Pons (tissue), 1 donor: Measurements from ENCODE around the gene SYNM.
A peak's percentile ranks its signal among the peaks of the same experiment; 100 is the strongest.

Source experiments
- DNase-seq: peaks from one replicate; pipeline ENCODE4 v3.0.0-alpha.2; 2016; ENCODE audit warnings: low spot score

SYNM gene

DNA sequence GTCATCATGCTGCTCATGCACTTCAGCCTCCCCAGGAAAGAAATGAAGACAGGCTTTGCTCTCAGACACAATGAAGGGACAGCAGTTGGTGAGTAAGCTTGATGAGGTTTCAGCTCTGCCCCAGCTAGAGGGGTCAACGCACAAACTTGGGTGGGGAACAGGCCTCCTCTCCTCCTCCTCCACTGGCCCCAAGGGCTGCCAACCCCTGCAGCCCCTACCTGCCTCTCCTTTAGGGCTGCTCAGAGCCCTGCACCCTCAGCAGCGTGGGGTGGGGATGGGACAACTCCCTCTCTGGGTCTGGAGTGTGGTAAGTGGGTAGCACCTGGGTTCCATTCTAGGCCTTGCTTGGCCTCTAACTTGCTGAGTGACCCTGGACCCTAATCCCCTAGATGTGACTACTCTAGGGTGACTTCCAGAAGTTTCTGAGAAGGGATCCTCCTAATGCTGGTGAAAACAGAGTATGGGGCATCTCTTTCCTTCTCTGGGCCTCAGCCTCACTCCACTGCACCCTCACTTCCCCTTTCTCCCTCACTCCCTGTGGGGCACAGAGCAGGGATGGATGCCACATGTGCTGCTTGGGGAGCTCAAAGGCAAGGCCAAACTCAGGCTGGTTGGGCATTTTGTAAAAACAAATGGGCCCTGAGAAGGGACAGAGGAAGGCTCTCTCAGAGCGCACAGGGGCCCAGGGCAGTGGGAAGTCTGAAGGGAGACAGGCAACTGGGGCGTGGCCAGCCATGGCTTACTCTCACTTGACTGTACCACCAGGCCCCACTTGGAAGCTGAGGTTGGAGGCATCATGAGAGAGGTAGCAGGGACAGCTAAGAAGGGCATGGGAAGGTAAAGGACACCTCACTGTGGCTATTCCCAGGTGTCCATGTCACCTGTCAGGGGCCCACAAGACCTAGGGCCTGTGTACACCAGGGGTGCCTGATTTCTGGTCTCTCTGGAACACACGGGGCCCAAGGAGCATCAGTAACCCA is 64.0 kb downstream of the SYNM start:
- no peak for DNase-seq

- DNase-seq = peak; percentile 28
Observed at GRCh38 chr15:99169769-99170311, 65.0 kb downstream of the SYNM start.

DNA sequence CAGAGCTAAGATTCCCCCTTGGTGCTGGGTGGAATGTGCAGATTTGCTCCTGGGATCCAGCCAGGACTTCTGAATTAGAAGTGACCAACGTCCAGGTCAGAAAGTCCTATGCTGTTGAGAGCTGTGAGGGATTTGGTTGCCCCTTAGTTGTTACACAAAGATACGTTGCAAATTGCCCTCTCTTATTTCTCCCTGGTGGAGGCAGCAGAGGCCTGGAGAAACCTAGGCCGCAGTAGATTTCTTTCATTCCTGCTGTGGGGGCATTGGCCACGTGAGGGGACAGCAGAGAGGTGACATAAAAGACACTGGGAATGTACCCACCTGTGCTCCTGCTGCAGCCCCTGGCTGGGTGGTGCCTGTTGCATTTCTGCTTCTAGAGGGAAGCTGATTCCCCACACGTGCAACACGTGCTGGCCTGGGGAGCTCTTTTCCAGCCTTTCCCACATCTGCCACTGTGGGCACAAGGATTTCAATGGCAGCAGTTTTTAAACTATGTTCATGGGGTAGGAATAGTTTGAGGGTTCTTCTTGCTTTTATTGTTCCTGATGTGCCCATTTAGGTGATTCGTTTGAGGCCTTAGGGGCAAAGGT is 65.7 kb downstream of the SYNM start:
- peak; percentile 25 for DNase-seq

- DNase-seq = no peak
Observed at GRCh38 chr15:99172171-99172570, 67.3 kb downstream of the SYNM start.

DNA sequence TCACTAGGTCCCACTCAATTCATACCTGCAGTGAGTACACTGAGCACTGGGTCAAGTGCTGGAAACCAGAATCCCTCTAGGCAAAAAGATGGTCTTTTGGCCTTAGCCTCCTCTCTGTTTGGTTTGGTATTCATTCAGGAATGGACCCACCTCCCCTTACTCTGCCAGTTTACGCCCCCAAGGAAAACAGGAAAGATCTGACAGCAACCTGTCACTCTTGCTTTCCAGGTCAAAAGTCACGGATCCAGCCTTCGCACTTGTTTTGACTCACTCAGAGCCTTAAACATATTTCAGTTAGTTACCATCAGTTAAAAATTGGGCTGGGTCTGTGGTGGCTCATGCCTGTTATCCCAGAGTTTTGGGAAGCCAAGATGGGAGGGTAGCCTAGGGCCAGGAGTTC is 68.1 kb downstream of the SYNM start:
- no peak for DNase-seq

GRCh38 chr15:99174567-99175395 is 69.9 kb downstream of the SYNM start:
- peak; percentile 21 for DNase-seq

GRCh38 chr15:99176757-99177156 is 71.9 kb downstream of the SYNM start:
- DNase-seq = no peak

DNA sequence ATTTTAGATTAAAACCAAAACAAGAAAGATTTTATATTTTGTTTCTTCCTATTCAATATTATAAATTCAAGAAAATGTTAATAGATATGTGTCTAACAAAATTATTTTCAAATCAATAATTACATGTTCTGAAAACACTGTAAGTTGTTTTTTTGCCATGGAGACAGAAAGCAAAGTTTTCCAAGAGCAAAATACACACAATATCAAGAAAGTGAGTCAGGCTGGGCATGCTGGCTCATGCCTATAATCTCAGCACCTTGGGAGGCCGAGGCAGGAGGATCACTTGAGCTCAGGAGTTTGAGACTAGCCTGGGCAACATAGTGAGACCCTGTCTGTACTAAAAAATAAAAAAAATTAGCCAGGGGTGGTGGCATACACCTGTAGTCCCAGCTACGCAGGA is 72.8 kb downstream of the SYNM start:
- DNase-seq = no peak

DNA sequence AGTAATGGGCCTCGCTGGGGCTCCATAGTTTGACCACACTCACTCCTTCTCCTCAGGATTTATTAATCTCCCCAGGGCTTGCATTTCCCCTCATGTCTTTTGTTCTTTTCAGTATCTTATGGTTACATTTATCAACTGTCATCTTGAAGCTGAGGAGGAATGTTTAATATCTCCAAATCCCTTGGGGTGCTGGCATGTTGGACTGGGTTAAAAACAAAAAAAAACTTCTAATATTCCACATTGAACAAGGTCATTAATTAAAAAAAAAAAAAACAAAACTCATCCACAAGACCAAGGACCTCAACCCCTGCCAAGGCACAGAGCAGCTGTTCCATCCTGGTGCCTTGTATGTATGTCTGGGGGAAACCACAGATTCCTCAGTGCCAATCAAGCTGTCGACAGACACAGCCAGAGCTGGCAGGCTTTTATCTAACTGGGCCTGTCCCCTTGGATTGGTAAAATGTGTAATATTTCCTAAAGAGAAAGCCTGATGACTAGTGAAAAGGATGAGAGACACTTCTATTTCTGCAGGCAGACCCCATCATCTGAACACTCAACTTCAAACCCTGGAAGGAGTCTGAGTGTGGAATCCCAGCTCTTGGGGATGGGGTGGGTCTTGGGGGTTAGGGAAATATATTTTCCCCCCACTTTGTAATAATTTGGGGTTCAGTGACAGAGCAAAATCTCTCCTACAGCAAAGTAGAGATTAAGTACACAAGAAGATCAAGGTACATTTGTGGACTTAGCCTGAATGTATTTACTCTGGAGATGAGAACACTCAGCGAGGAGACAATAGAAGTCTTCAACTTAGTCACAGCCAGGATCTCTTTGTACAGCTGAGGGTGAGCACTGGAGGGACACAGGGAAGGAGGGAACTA is 75.4 kb downstream of the SYNM start:
- no peak for DNase-seq

DNA sequence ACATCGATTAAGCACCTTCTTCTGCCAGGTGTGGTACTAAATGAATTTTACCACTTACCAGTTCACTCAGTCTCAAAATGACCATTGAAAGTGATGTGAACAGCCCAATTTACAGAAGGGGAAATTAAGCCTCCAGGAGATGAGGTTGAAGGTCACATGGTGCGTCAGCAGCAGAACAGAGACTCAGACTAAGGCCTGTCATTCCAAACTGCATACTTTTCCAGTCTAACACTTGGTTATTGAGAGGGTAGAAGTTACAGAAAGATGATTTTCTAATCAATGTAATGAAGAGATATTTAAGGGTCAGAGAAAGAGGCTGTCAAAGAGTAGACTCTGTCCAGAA is 76.1 kb downstream of the SYNM start:
- no peak for DNase-seq

DNA sequence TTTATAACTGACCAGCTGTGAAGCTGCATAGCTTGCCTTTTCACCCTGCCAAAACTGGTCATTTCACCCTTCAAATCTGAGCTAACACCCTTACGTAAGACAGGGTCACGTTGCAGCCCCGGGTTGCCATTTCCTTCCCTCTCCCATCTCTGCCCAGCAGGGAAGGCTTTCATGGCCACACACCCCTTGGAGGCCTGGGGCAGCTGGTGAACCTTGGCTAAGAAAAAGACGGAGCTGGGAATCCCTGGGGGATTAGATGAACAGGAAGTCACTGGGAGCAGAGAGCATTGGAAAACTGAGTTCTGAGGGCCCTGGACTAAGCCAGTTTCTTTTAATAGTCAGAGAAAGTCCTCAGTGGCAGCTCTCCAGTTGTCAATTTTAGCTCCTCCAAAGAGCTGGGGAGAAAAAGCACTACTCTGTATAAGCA is 76.7 kb downstream of the SYNM start:
- no peak for DNase-seq

DNA sequence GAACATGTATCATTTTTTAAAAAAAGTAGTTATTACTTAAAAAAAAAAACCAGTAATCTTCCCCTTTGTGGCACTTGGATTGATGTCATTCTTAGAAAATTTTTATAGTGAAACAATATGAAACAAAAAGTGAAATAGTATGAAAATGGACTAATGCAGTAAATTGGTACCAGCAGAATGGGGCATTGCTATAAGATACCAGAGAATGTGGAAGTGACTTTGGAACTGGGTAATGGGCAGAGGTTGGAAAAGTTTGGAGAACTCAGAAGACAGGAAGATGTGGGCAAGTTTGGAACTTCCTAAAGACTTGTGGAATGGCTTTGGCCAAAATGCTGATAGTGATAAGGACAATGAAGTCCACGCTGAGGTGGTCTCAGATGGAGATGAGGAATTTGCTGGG is 77.9 kb downstream of the SYNM start:
- no peak for DNase-seq
